HG02763 (cell line): ENCODE results near the gene WNT9B.

ENCODE experiments used
- ATAC-seq: cut with Tn5 transposase; IDR thresholded peaks from one replicate; pipeline ENCODE4 v1.9.1; 2021; ENCODE audit warnings: mild to moderate bottlenecking, moderate library complexity; ENCODE audit not compliant: unreplicated experiment

The WNT9B gene

GRCh38 chr17:46851029-46851741, at the start of gene WNT9B:
Gene WNT9B (plus strand): TSS chr17:46851583. CDS start chr17:46851639, 56 bp downstream.
- ATAC-seq: no peak

GRCh38 chr17:46802800-46803199, 48.6 kb upstream of the WNT9B start:
- no peak for ATAC-seq

GRCh38 chr17:46803544-46803943, 47.8 kb upstream of the WNT9B start:
- no peak for ATAC-seq

- ATAC-seq: no peak
These were observed 45.6 kb upstream of the WNT9B start for GRCh38 chr17:46805771-46806170.

GRCh38 chr17:46809110-46809571, 42.2 kb upstream of the WNT9B start:
- no peak for ATAC-seq

GRCh38 chr17:46810837-46811236, 40.5 kb upstream of the WNT9B start:
- no peak for ATAC-seq

- ATAC-seq: no peak
These were observed 39.3 kb upstream of the WNT9B start for GRCh38 chr17:46811978-46812583.

GRCh38 chr17:46812624-46813318, 38.6 kb upstream of the WNT9B start:
- ATAC-seq: no peak

- no peak for ATAC-seq
These were observed 37.5 kb upstream of the WNT9B start for GRCh38 chr17:46813920-46814319.

GRCh38 chr17:46814446-46814845, 36.9 kb upstream of the WNT9B start:
- no peak for ATAC-seq

GRCh38 chr17:46815474-46816353, 35.7 kb upstream of the WNT9B start:
- ATAC-seq: no peak

GRCh38 chr17:46817151-46817900, 34.1 kb upstream of the WNT9B start:
- no peak for ATAC-seq

- ATAC-seq: no peak
These were observed 33.5 kb upstream of the WNT9B start for GRCh38 chr17:46817901-46818209.

GRCh38 chr17:46818316-46818928, 33.0 kb upstream of the WNT9B start, which contains the start of gene WNT3:
Gene WNT3 (minus strand): TSS chr17:46818692. CDS start chr17:46818597, 95 bp downstream.
- ATAC-seq: no peak

GRCh38 chr17:46818929-46819859, 32.2 kb upstream of the WNT9B start:
- ATAC-seq: no peak

- no peak for ATAC-seq
These were observed 31.5 kb upstream of the WNT9B start for GRCh38 chr17:46819906-46820351.

GRCh38 chr17:46820592-46821450, 30.6 kb upstream of the WNT9B start:
- no peak for ATAC-seq
